Measurements from ENCODE around the gene RCVRN.

- no peak for TF ChIP-seq EP300 (IDR thresholded peaks at IDR 0.05; ENCODE audit: borderline replicate concordance)
- TF ChIP-seq TAF1 (IDR thresholded peaks at IDR 0.05; ENCODE audit: low read depth) = no peak
- no peak for TF ChIP-seq RAD21 (IDR thresholded peaks at IDR 0.05; ENCODE audit: low read depth)
- TF ChIP-seq, protein P1, sequence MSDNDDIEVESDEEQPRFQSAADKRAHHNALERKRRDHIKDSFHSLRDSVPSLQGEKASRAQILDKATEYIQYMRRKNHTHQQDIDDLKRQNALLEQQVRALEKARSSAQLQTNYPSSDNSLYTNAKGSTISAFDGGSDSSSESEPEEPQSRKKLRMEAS (IDR thresholded peaks at IDR 0.05) = no peak
- no peak for TF ChIP-seq USF1 (IDR thresholded peaks at IDR 0.05)
- TF ChIP-seq REST (IDR thresholded peaks at IDR 0.05; ENCODE audit: low read depth) = no peak
Measured at GRCh38 chr17:9865586-9865985, 39.5 kb downstream of the RCVRN start.

Measured in Ishikawa (cell line).